GM23338 (cell line): ENCODE results near the gene KRT81. TPM values are rescaled to one million over a fixed set of nuclear protein-coding genes. Genes with fewer than 3 reads are reported as not detected.
"Not testable (repeated sequence)": the region's sequence is repeated elsewhere in the genome, so short reads cannot be mapped to it uniquely, and the experiment has no call there.

Experiments used
- ATAC-seq: fragments of 200-7000 bp; cut with Tn5 transposase; 3 replicates; pipeline ENCODE4 v1.9.1; 2020
- DNase-seq: peaks from one replicate; pipeline ENCODE4 v3.0.0-alpha.2; 2015; ENCODE audit warnings: low spot score
- H2AFZ ChIP-seq: fragments of 200-600 bp; sonication (generic); 2 replicates; pipeline ENCODE4 v1.8.0; 2016; ENCODE audit warnings: antibody characterized with exemption, mild to moderate bottlenecking, moderate library complexity
- H3F3A ChIP-seq: fragments of 200-600 bp; sonication (generic); replicated peaks from 2 replicates; pipeline ENCODE4 v1.8.0; 2017; ENCODE audit warnings: antibody characterized with exemption, mixed run types, low read depth
- H3K27ac ChIP-seq: fragments of 200-600 bp; sonication (generic); 2 replicates; pipeline ENCODE4 v1.6.1; 2016; ENCODE audit warnings: low read depth
- H3K27me3 ChIP-seq: fragments of 200-600 bp; sonication (generic); 2 replicates; pipeline ENCODE4 v1.8.0; 2016; ENCODE audit warnings: mild to moderate bottlenecking, mixed run types, moderate library complexity; ENCODE audit not compliant: insufficient read depth
- H3K36me3 ChIP-seq: fragments of 200-600 bp; sonication (generic); 2 replicates; pipeline ENCODE4 v1.8.0; 2016; ENCODE audit warnings: mild to moderate bottlenecking; ENCODE audit not compliant: insufficient read depth
- H3K4me1 ChIP-seq: fragments of 200-600 bp; sonication (generic); 2 replicates; pipeline ENCODE4 v1.8.0; 2016; ENCODE audit warnings: mild to moderate bottlenecking, moderate library complexity; ENCODE audit not compliant: insufficient read depth
- H3K4me2 ChIP-seq: fragments of 200-600 bp; sonication (generic); 2 replicates; pipeline ENCODE4 v1.7.1; 2017; ENCODE audit warnings: mixed run types
- H3K4me3 ChIP-seq: fragments of 200-600 bp; sonication (generic); 2 replicates; pipeline ENCODE4 v1.6.1; 2016; ENCODE audit warnings: mixed run types
- H3K79me2 ChIP-seq: fragments of 200-600 bp; sonication (generic); replicated peaks from 2 replicates; pipeline ENCODE4 v1.8.0; 2017; ENCODE audit warnings: mild to moderate bottlenecking; ENCODE audit not compliant: insufficient read depth
- H3K9me2 ChIP-seq: fragments of 200-600 bp; sonication (generic); 2 replicates; pipeline ENCODE4 v1.8.0; 2017; ENCODE audit not compliant: insufficient read depth
- H4K20me1 ChIP-seq: fragments of 200-600 bp; sonication (generic); replicated peaks from 2 replicates; pipeline ENCODE4 v1.8.0; 2017; ENCODE audit warnings: mild to moderate bottlenecking; ENCODE audit not compliant: insufficient read depth
- H3K27ac Mint-ChIP-seq: 2 replicates; pipeline ENCODE4 v1.8.0; 2020; ENCODE audit warnings: inconsistent platforms, mild to moderate bottlenecking, moderate library complexity, mixed read lengths
- H3K27me3 Mint-ChIP-seq: 3 replicates; pipeline ENCODE4 v1.8.0; 2022; ENCODE audit warnings: low read depth, mild to moderate bottlenecking, moderate library complexity, mixed read lengths, inconsistent platforms; ENCODE audit not compliant: insufficient read depth, poor library complexity
- H3K36me3 Mint-ChIP-seq: 3 replicates; pipeline ENCODE4 v1.8.0; 2021; ENCODE audit warnings: low read depth, mild to moderate bottlenecking, inconsistent platforms, moderate library complexity, mixed read lengths
- H3K4me1 Mint-ChIP-seq: 3 replicates; pipeline ENCODE4 v1.8.0; 2020; ENCODE audit warnings: mild to moderate bottlenecking, inconsistent platforms, mixed read lengths
- H3K4me3 Mint-ChIP-seq: 3 replicates; pipeline ENCODE4 v1.8.0; 2021; ENCODE audit warnings: moderate library complexity, mild to moderate bottlenecking, inconsistent platforms, mixed read lengths
- H3K9me3 Mint-ChIP-seq: 3 replicates; pipeline ENCODE4 v1.8.0; 2020; ENCODE audit warnings: moderate library complexity, mild to moderate bottlenecking, inconsistent platforms, mixed read lengths
- CREB1 ChIP-seq: fragments of 250-450 bp; sonication (Bioruptor Pico); IDR thresholded peaks from 2 replicates; pipeline ENCODE4 v1.5.0; 2020; ENCODE audit warnings: low read depth, mild to moderate bottlenecking, moderate library complexity
- CTCF ChIP-seq, 2 experiments: fragments of 200-600 bp in 1 of 2; sonication (generic) in 1 of 2; conservative IDR thresholded peaks; 2 replicates each; pipeline versions ENCODE4 v1.5.1 to v1.6.1; 2016 to 2017; ENCODE audit warnings: antibody characterized with exemption in 2 of 2, low read depth in 2 of 2, mild to moderate bottlenecking in 2 of 2, moderate library complexity in 1 of 2
- ETS1 ChIP-seq: IDR thresholded peaks from 2 replicates; pipeline ENCODE4 v1.6.1; 2016; ENCODE audit warnings: antibody characterized with exemption
- EZH2 ChIP-seq: fragments of 200-600 bp; sonication (generic); IDR thresholded peaks from one replicate; pipeline ENCODE4 v1.8.0; 2017; ENCODE audit warnings: antibody characterized with exemption, mild to moderate bottlenecking, low read depth; ENCODE audit not compliant: unreplicated experiment
- NANOG ChIP-seq: IDR thresholded peaks from 2 replicates; pipeline ENCODE4 v1.6.1; 2016; ENCODE audit warnings: antibody characterized with exemption, borderline replicate concordance
- POLR2AphosphoS5 ChIP-seq: IDR thresholded peaks from 2 replicates; pipeline ENCODE4 v1.6.1; 2016; ENCODE audit warnings: antibody characterized with exemption, low read depth
- REST ChIP-seq: IDR thresholded peaks from one replicate; pipeline ENCODE4 v1.6.1; 2018; ENCODE audit warnings: antibody characterized with exemption; ENCODE audit not compliant: unreplicated experiment
- ZNF114 ChIP-seq: fragments of 250-450 bp; sonication (Bioruptor Pico); IDR thresholded peaks from 2 replicates; pipeline ENCODE4 v1.5.0; 2020; ENCODE audit warnings: mild to moderate bottlenecking, moderate library complexity
- ZNF331 ChIP-seq: fragments of 250-450 bp; sonication (Bioruptor Pico); IDR thresholded peaks from 2 replicates; pipeline ENCODE4 v1.5.0; 2020; ENCODE audit warnings: low read depth, mild to moderate bottlenecking, moderate library complexity
- polyA plus RNA-seq: library from polyadenylated mRNA; unstranded; fragments of >200 nt; fragmentation: Nextera tagmentation; extraction: Ambion mirVana; gene quantifications from 2 replicates; pipeline ENCODE4 v1.2.1, GENCODE V29; 2016
- total RNA-seq: library from RNA; depleted of rRNA; stranded (reverse); fragments of >200 nt; shearing (Covaris generic); gene quantifications from 2 replicates; pipeline ENCODE4 v1.2.3, GENCODE V29; 2014

Gene KRT81
- total and polyA plus RNA-seq, 2 experiments from 2014 or later: not detected

GRCh38 chr12:52252175-52252615 is 39.1 kb downstream of the KRT81 start:
- DNase-seq (peak; percentile 56), ATAC-seq (peak; percentile 21)
- H3K4me2 ChIP-seq, H3K27ac ChIP-seq, H3K4me1 ChIP-seq, H3K9me3 Mint-ChIP-seq, H3K36me3 Mint-ChIP-seq, H4K20me1 ChIP-seq, H3K27ac Mint-ChIP-seq, H3K4me3 Mint-ChIP-seq, H3K9me2 ChIP-seq, H3F3A ChIP-seq, H2AFZ ChIP-seq, H3K36me3 ChIP-seq, H3K79me2 ChIP-seq, H3K4me3 ChIP-seq: not testable (repeated sequence)
- Mint-ChIP-seq H3K4me1 (peaks cover 30% of the 10 kb centered on the region), H3K27me3 (peaks cover 48% of the 10 kb centered on the region)
- H3K27me3 ChIP-seq: peaks cover 44% of the 10 kb centered on the region
- TF ChIP-seq CTCF (conservative IDR thresholded peaks at IDR 0.05; ENCODE audit: low read depth in 2 of 2): peak; percentile 58 to 69

GRCh38 chr12:52251367-52252051 is 39.8 kb downstream of the KRT81 start:
- Histone ChIP-seq H3F3A (no peaks in the 10 kb centered on the region), H2AFZ (no peak overlapping the region), H3K4me3 (no peak overlapping the region), H3K4me2 (no peak overlapping the region), H3K27me3 (peaks cover 37% of the 10 kb centered on the region), H3K36me3 (no peaks in the 10 kb centered on the region), H3K9me2 (no peaks in the 10 kb centered on the region), H3K4me1 (no peaks in the 10 kb centered on the region), H3K79me2 (no peaks in the 10 kb centered on the region), H4K20me1 (no peaks in the 10 kb centered on the region), H3K27ac (no peak overlapping the region)
- H3K4me1 Mint-ChIP-seq: peaks cover 37% of the 10 kb centered on the region
- no peak overlapping the region for H3K4me3 Mint-ChIP-seq
- no peak overlapping the region for H3K27ac Mint-ChIP-seq
- no peaks in the 10 kb centered on the region for H3K36me3 Mint-ChIP-seq
- no peak for DNase-seq
- ATAC-seq: no peak
- H3K27me3 Mint-ChIP-seq: peaks cover 41% of the 10 kb centered on the region
- no peaks in the 10 kb centered on the region; the same call in 2 of the 3 replicates for H3K9me3 Mint-ChIP-seq
- no peak for TF ChIP-seq ZNF114 (CRISPR knock-in tag)
- TF ChIP-seq EZH2: no peak
- no peak for TF ChIP-seq CREB1 (CRISPR knock-in tag)
- no peak for TF ChIP-seq REST
- no peak for TF ChIP-seq CTCF (conservative IDR thresholded peaks at IDR 0.05; ENCODE audit: low read depth in 2 of 2)
- no peak for TF ChIP-seq ZNF331 (CRISPR knock-in tag)
- TF ChIP-seq POLR2AphosphoS5: no peak
- TF ChIP-seq NANOG: no peak
- TF ChIP-seq ETS1: no peak
